GM12878 (cell line): Measurements from ENCODE around the gene FOXP4. TPM values are rescaled to one million over a fixed set of nuclear protein-coding genes. Genes with fewer than 3 reads are reported as not detected.

Experiments
- ATAC-seq: fragments of 200-7000 bp; cut with Tn5 transposase; 3 replicates; pipeline ENCODE4 v1.9.1; 2020; ENCODE audit warnings: mild to moderate bottlenecking, moderate library complexity
- BruUV-seq: library from RNA; stranded (reverse); fragments of 400-500 nt; replicated peaks from 2 replicates; lab custom pipeline; 2021; lab: Mats Ljungman, UMichigan
- CTCF ChIA-PET: fragments of 300-600 bp; sonication (Branson Sonifier 250); formaldehyde crosslinking; extraction: SDS; loops from one replicate; lab custom pipeline; 2021; ENCODE audit warnings: inconsistent platforms; lab: Yijun Ruan, JAX
- POLR2A ChIA-PET: fragments of 350-600 bp; formaldehyde crosslinking; extraction: SDS; loops from one replicate; lab custom pipeline; 2021; ENCODE audit warnings: inconsistent platforms; lab: Charles Lee
- RAD21 ChIA-PET: fragments of 300-600 bp; sonication (Branson Sonifier 250); formaldehyde crosslinking; loops from one replicate; lab custom pipeline; 2023; ENCODE audit warnings: antibody characterized with exemption; ENCODE audit not compliant: unreplicated experiment; lab: Charles Lee
- SMC1A ChIA-PET: fragments of 300-600 bp; sonication (Branson Sonifier 250); formaldehyde crosslinking; loops from one replicate; lab custom pipeline; 2023; ENCODE audit not compliant: unreplicated experiment, uncharacterized antibody; lab: Charles Lee
- DNase-seq: peaks from one replicate; pipeline ENCODE4 v3.0.0-alpha.2; 2011; ENCODE audit warnings: low read depth, low spot score
- FAIRE-seq: peaks from 3 replicates; lab custom pipeline; 2011; peaks lifted over from hg19 to GRCh38; lab: Jason Lieb, UNC
- H2AFZ ChIP-seq: 2 replicates; pipeline ENCODE4 v1.6.0; 2011; ENCODE audit warnings: low read depth, low read length, control low read depth; ENCODE audit not compliant: control insufficient read depth
- H3K27ac ChIP-seq: 2 replicates; pipeline ENCODE4 v1.5.1; 2011; ENCODE audit warnings: control low read depth; ENCODE audit not compliant: control insufficient read depth, insufficient read depth
- H3K27me3 ChIP-seq, 2 experiments: replicated peaks in 1 of 2; 2 replicates each; pipeline versions ENCODE4 v1.6.0 to v1.6.1; 2011; ENCODE audit warnings: low read length in 1 of 2; ENCODE audit not compliant: control insufficient read depth in 2 of 2, insufficient read depth in 2 of 2
- H3K36me3 ChIP-seq, 2 experiments: 2 replicates each; pipeline ENCODE4 v1.5.1; 2011; ENCODE audit warnings: low read length in 1 of 2; ENCODE audit not compliant: control insufficient read depth in 2 of 2, insufficient read depth in 2 of 2
- H3K4me1 ChIP-seq: 2 replicates; pipeline ENCODE4 v1.6.1; 2011; ENCODE audit warnings: mild to moderate bottlenecking, low read length, moderate library complexity, mixed read lengths; ENCODE audit not compliant: control insufficient read depth, insufficient read depth
- H3K4me2 ChIP-seq: 2 replicates; pipeline ENCODE4 v1.6.0; 2011; ENCODE audit warnings: control low read depth; ENCODE audit not compliant: control insufficient read depth, insufficient read depth
- H3K4me3 ChIP-seq: fragments of 200-600 bp; sonication (generic); 2 replicates; pipeline ENCODE4 v1.5.1; 2016
- H3K79me2 ChIP-seq: 2 replicates; pipeline ENCODE4 v1.6.0; 2011; ENCODE audit warnings: low read length; ENCODE audit not compliant: control insufficient read depth, insufficient read depth
- H3K9ac ChIP-seq: 2 replicates; pipeline ENCODE4 v1.8.0; 2011; ENCODE audit warnings: low read length, control low read depth, mixed read lengths; ENCODE audit not compliant: control insufficient read depth, insufficient read depth
- H3K9me3 ChIP-seq: replicated peaks from 3 replicates; pipeline ENCODE4 v1.5.1; 2011; ENCODE audit warnings: mild to moderate bottlenecking, low read length; ENCODE audit not compliant: control insufficient read depth, insufficient read depth
- H4K20me1 ChIP-seq: 2 replicates; pipeline ENCODE4 v1.6.0; 2011; ENCODE audit not compliant: control insufficient read depth, insufficient read depth
- BHLHE40 ChIP-seq, 2 experiments: fragments of 450-650 bp in 1 of 2; IDR thresholded peaks; 2 replicates each; pipeline ENCODE4 v1.6.1; 2011 to 2017; ENCODE audit warnings: low read depth in 2 of 2, borderline replicate concordance in 1 of 2, improper control_type of control experiment in 1 of 2, low read length in 1 of 2, mild to moderate bottlenecking in 1 of 2
- CEBPB ChIP-seq, 2 experiments: fragments of 150-350 bp in 1 of 2; IDR thresholded peaks; 2 replicates each; pipeline ENCODE4 v1.6.1; 2012 to 2014; ENCODE audit warnings: low read depth in 2 of 2, low read length in 2 of 2, borderline replicate concordance in 1 of 2, inconsistent platforms in 1 of 2
- EGR1 ChIP-seq, 2 experiments: IDR thresholded peaks; 1 replicate in 1 of 2; 2 replicates in 1 of 2; pipeline ENCODE4 v1.6.1; 2011 to 2012; ENCODE audit warnings: low read depth in 2 of 2, low read length in 2 of 2, borderline replicate concordance in 1 of 2, mild to moderate bottlenecking in 1 of 2, moderate library complexity in 1 of 2
- RAD51 ChIP-seq: fragments of 450-650 bp; IDR thresholded peaks from 2 replicates; pipeline ENCODE4 v1.6.1; 2016; ENCODE audit warnings: moderate library complexity, mild to moderate bottlenecking, inconsistent platforms
- TCF3 ChIP-seq: IDR thresholded peaks from 2 replicates; pipeline ENCODE4 v1.6.1; 2012; ENCODE audit warnings: low read depth, mild to moderate bottlenecking, low read length, borderline replicate concordance; ENCODE audit not compliant: insufficient read depth
- ZSCAN29 ChIP-seq: fragments of 450-650 bp; IDR thresholded peaks from 2 replicates; pipeline ENCODE4 v1.6.1; 2017; ENCODE audit warnings: mild to moderate bottlenecking, moderate library complexity
- WGBS: methylation state at CpG from one replicate; pipeline ENCODE4 v1.1.6; 2016; ENCODE audit warnings: low lambda C conversion rate; ENCODE audit not compliant: insufficient replicate concordance, insufficient coverage; ENCODE audit errors: missing lambda C conversion rate; 5-methylcytosine and 5-hydroxymethylcytosine counted together
- in situ Hi-C: fragments of 300-500 bp; cut with MboI; formaldehyde crosslinking; loops from 9 replicates; pipeline ENCODE4 v1.14.3; 2018; ENCODE audit warnings: mixed read lengths
- intact Hi-C: fragments of 100-400 bp; cut with micrococcal nuclease; formaldehyde crosslinking; loops from one replicate; pipeline ENCODE4 v1.14.2; 2022; ENCODE audit not compliant: unreplicated experiment
- polyA plus RNA-seq, 11 experiments: library from polyadenylated mRNA; depleted of rRNA in 4 of 11; unstranded in 6 of 11; stranded (reverse) in 5 of 11; fragments of >200 nt; fragmentation: Nextera tagmentation in 4 of 11; fragmentation: Illumina TruSeq in 1 of 11; extraction: Ambion mirVana in 4 of 11; extraction: Trizol in 1 of 11; gene quantifications; 1 replicate in 1 of 11; 2 replicates in 10 of 11; pipeline versions ENCODE4 v1.2.1 to v1.2.3, GENCODE V29; 2011 to 2016; ENCODE audit warnings: inconsistent platforms in 2 of 11, missing spikeins in 2 of 11, low read depth in 1 of 11
- total RNA-seq, 4 experiments: library from RNA; depleted of rRNA in 3 of 4; stranded (reverse); fragments of >200 nt in 3 of 4; fragmentation: Illumina TruSeq in 1 of 4; extraction: Trizol in 1 of 4; gene quantifications; 2 replicates each; pipeline versions ENCODE4 v1.2.1 to v1.2.3, GENCODE V29; 2013 to 2021
- TF ChIP-seq, protein P1 (sequence below): IDR thresholded peaks from 2 replicates; pipeline ENCODE4 v1.6.1; 2012; ENCODE audit warnings: low read depth, low read length, improper control_type of control experiment
- TF ChIP-seq, protein P2 (sequence below): fragments of 450-650 bp; IDR thresholded peaks from 2 replicates; pipeline ENCODE4 v1.6.1; 2017; ENCODE audit warnings: antibody characterized with exemption, mild to moderate bottlenecking, moderate library complexity
- TF ChIP-seq, protein P3 (sequence below): IDR thresholded peaks from 2 replicates; pipeline ENCODE4 v1.6.1; 2012; ENCODE audit warnings: mild to moderate bottlenecking, low read depth, low read length
- TF ChIP-seq, protein P4 (sequence below): fragments of 450-650 bp; conservative IDR thresholded peaks from 2 replicates; pipeline ENCODE4 v1.6.1; 2017; ENCODE audit warnings: mild to moderate bottlenecking, moderate library complexity

The FOXP4 gene
- total and polyA plus RNA-seq, 10 of the 15 experiments (the other 5 are each of a cell fraction or from before 2014, with no cell fraction given) = 0.31 to 46.1 (median 2.3) TPM

DNA sequence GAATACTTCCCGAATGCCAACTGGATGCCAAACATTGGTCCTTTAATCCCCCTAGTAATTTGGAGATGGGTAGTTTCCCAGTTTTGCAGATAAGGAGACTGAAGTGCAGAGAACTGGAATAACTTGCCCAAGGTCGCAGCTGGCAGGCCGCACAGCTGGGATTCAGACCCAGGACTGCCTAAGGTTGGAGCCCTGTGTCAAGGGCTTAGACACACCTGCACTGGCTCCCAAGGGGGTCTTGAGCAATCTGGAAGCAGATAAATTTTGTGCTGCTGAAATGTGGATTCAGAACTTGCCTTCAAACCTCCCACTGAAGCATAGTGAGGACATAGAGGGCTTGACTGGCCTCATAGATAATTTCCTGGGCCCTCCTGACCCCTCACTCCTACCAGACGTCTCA, 30.5 kb downstream of the FOXP4 start:
- H3K9ac ChIP-seq = no peak overlapping the region
- no peaks in the 10 kb centered on the region for H3K27me3 ChIP-seq
- H3K4me1 ChIP-seq = peaks cover 10% of the 10 kb centered on the region
- no peak overlapping the region for H3K4me2 ChIP-seq
- no peak overlapping the region for H3K27ac ChIP-seq
- ChIA-PET RAD21 (no interaction called here), CTCF (no interaction called here), POLR2A (no interaction called here), SMC1A (no interaction called here)
- 75% methylated on average over 4 of the region's 4 CpGs for WGBS
- no peaks in the 10 kb centered on the region for H3K79me2 ChIP-seq
- 0 out of 2 replicates have a peak, but pooled peaks cover 3% of the 10 kb centered on the region for H4K20me1 ChIP-seq
- no peaks in the 10 kb centered on the region for H3K9me3 ChIP-seq
- H2AFZ ChIP-seq = no peak overlapping the region
- DNase-seq (no peak), ATAC-seq (no peak), FAIRE-seq (no peak)
- in situ Hi-C loops (no loop called here), intact Hi-C loops (no loop called here)
- H3K4me3 ChIP-seq = no peak overlapping the region
- BruUV-seq = no TSS peak
- peaks cover 5 to 7% of the 10 kb centered on the region in 2 experiments; a peak in 3 of 4 replicates for H3K36me3 ChIP-seq
- TF ChIP-seq, protein P1, sequence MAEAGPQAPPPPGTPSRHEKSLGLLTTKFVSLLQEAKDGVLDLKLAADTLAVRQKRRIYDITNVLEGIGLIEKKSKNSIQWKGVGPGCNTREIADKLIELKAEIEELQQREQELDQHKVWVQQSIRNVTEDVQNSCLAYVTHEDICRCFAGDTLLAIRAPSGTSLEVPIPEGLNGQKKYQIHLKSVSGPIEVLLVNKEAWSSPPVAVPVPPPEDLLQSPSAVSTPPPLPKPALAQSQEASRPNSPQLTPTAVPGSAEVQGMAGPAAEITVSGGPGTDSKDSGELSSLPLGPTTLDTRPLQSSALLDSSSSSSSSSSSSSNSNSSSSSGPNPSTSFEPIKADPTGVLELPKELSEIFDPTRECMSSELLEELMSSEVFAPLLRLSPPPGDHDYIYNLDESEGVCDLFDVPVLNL = no peak
- TF ChIP-seq, protein P2, sequence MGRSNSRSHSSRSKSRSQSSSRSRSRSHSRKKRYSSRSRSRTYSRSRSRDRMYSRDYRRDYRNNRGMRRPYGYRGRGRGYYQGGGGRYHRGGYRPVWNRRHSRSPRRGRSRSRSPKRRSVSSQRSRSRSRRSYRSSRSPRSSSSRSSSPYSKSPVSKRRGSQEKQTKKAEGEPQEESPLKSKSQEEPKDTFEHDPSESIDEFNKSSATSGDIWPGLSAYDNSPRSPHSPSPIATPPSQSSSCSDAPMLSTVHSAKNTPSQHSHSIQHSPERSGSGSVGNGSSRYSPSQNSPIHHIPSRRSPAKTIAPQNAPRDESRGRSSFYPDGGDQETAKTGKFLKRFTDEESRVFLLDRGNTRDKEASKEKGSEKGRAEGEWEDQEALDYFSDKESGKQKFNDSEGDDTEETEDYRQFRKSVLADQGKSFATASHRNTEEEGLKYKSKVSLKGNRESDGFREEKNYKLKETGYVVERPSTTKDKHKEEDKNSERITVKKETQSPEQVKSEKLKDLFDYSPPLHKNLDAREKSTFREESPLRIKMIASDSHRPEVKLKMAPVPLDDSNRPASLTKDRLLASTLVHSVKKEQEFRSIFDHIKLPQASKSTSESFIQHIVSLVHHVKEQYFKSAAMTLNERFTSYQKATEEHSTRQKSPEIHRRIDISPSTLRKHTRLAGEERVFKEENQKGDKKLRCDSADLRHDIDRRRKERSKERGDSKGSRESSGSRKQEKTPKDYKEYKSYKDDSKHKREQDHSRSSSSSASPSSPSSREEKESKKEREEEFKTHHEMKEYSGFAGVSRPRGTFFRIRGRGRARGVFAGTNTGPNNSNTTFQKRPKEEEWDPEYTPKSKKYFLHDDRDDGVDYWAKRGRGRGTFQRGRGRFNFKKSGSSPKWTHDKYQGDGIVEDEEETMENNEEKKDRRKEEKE = no peak
- TF ChIP-seq RAD51 = no peak
- no peak for TF ChIP-seq CEBPB (IDR thresholded peaks at IDR 0.05; ENCODE audit: borderline replicate concordance in 1 of 2, low read depth in 2 of 2, low read length in 2 of 2)
- TF ChIP-seq, protein P3, sequence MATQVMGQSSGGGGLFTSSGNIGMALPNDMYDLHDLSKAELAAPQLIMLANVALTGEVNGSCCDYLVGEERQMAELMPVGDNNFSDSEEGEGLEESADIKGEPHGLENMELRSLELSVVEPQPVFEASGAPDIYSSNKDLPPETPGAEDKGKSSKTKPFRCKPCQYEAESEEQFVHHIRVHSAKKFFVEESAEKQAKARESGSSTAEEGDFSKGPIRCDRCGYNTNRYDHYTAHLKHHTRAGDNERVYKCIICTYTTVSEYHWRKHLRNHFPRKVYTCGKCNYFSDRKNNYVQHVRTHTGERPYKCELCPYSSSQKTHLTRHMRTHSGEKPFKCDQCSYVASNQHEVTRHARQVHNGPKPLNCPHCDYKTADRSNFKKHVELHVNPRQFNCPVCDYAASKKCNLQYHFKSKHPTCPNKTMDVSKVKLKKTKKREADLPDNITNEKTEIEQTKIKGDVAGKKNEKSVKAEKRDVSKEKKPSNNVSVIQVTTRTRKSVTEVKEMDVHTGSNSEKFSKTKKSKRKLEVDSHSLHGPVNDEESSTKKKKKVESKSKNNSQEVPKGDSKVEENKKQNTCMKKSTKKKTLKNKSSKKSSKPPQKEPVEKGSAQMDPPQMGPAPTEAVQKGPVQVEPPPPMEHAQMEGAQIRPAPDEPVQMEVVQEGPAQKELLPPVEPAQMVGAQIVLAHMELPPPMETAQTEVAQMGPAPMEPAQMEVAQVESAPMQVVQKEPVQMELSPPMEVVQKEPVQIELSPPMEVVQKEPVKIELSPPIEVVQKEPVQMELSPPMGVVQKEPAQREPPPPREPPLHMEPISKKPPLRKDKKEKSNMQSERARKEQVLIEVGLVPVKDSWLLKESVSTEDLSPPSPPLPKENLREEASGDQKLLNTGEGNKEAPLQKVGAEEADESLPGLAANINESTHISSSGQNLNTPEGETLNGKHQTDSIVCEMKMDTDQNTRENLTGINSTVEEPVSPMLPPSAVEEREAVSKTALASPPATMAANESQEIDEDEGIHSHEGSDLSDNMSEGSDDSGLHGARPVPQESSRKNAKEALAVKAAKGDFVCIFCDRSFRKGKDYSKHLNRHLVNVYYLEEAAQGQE = no peak
- no peak for TF ChIP-seq ZSCAN29
- TF ChIP-seq, protein P4, sequence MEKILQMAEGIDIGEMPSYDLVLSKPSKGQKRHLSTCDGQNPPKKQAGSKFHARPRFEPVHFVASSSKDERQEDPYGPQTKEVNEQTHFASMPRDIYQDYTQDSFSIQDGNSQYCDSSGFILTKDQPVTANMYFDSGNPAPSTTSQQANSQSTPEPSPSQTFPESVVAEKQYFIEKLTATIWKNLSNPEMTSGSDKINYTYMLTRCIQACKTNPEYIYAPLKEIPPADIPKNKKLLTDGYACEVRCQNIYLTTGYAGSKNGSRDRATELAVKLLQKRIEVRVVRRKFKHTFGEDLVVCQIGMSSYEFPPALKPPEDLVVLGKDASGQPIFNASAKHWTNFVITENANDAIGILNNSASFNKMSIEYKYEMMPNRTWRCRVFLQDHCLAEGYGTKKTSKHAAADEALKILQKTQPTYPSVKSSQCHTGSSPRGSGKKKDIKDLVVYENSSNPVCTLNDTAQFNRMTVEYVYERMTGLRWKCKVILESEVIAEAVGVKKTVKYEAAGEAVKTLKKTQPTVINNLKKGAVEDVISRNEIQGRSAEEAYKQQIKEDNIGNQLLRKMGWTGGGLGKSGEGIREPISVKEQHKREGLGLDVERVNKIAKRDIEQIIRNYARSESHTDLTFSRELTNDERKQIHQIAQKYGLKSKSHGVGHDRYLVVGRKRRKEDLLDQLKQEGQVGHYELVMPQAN = no peak
- no peak for TF ChIP-seq BHLHE40 (IDR thresholded peaks at IDR 0.05; ENCODE audit: borderline replicate concordance in 1 of 2, low read depth in 2 of 2, low read length in 1 of 2)
- TF ChIP-seq EGR1 (IDR thresholded peaks at IDR 0.05; ENCODE audit: borderline replicate concordance in 1 of 2, low read depth in 2 of 2, low read length in 2 of 2) = no peak
- no peak for TF ChIP-seq TCF3
